Liver (tissue), 3 donors: ENCODE data around the gene HTR7.

Source experiments
- CTCF ChIP-seq: fragments of 150-350 bp; IDR thresholded peaks from 2 replicates; pipeline ENCODE4 v1.5.1; 2017; ENCODE audit warnings: improper control_type of control experiment, low read depth, low read length; ENCODE audit not compliant: missing input control
- EGR1 ChIP-seq, 2 donors: IDR thresholded peaks; 2 replicates each; pipeline ENCODE4 v1.6.1; 2016 to 2018; ENCODE audit warnings: antibody characterized with exemption in 2 of 2, low read depth in 2 of 2
- FOXA2 ChIP-seq: IDR thresholded peaks from 2 replicates; pipeline ENCODE4 v1.6.1; 2016; ENCODE audit warnings: antibody characterized with exemption
- GABPA ChIP-seq, 2 donors: IDR thresholded peaks in 1 of 2; conservative IDR thresholded peaks in 1 of 2; 2 replicates each; pipeline ENCODE4 v1.6.1; 2016; ENCODE audit warnings: antibody characterized with exemption in 2 of 2, mild to moderate bottlenecking in 1 of 2, moderate library complexity in 1 of 2
- HNF4A ChIP-seq, 2 donors: conservative IDR thresholded peaks; 2 replicates each; pipeline ENCODE4 v1.6.1; 2016; ENCODE audit warnings: antibody characterized with exemption in 2 of 2, mild to moderate bottlenecking in 2 of 2
- REST ChIP-seq: IDR thresholded peaks from 2 replicates; pipeline ENCODE4 v1.6.1; 2016; ENCODE audit warnings: antibody characterized with exemption, mild to moderate bottlenecking
- SP1 ChIP-seq: IDR thresholded peaks from 2 replicates; pipeline ENCODE4 v1.6.1; 2018; ENCODE audit warnings: antibody characterized with exemption, mild to moderate bottlenecking
- TAF1 ChIP-seq: conservative IDR thresholded peaks from 2 replicates; pipeline ENCODE4 v1.6.1; 2016; ENCODE audit warnings: antibody characterized with exemption, mild to moderate bottlenecking
- YY1 ChIP-seq: IDR thresholded peaks from 2 replicates; pipeline ENCODE4 v1.6.1; 2016; ENCODE audit warnings: antibody characterized with exemption, mild to moderate bottlenecking
- ZBTB33 ChIP-seq: IDR thresholded peaks from 2 replicates; pipeline ENCODE4 v1.6.1; 2016; ENCODE audit warnings: antibody characterized with exemption
- donor health status: healthy.
- donor health status: healthy.

GRCh38 chr10:90859321-90859751 is 1.5 kb upstream of the HTR7 start:
- TF ChIP-seq CTCF = no peak
- TF ChIP-seq REST = no peak
- no peak for TF ChIP-seq GABPA (IDR thresholded peaks at IDR 0.05 in 1 of 2, conservative IDR thresholded peaks at IDR 0.05 in 1 of 2)
- no peak for TF ChIP-seq EGR1 (IDR thresholded peaks at IDR 0.05; ENCODE audit: low read depth in 2 of 2)
- no peak for TF ChIP-seq TAF1
- TF ChIP-seq YY1 = no peak
- TF ChIP-seq HNF4A (conservative IDR thresholded peaks at IDR 0.05) = no peak
- TF ChIP-seq FOXA2 = no peak
- TF ChIP-seq SP1 = no peak
- TF ChIP-seq ZBTB33 = no peak
